BJ (cell line): Measurements from ENCODE around the gene SMIM41. TPM values are rescaled to one million over a fixed set of nuclear protein-coding genes. Genes with fewer than 3 reads are reported as not detected.
A peak's percentile ranks its signal among the peaks of the same experiment; 100 is the strongest.

Source experiments
- CTCF ChIA-PET: fragments of 350-600 bp; formaldehyde crosslinking; extraction: SDS; loops from one replicate; lab custom pipeline; 2021; ENCODE audit warnings: antibody characterized with exemption, inconsistent platforms; lab: Yijun Ruan, JAX
- POLR2A ChIA-PET: fragments of 300-600 bp; sonication (Branson Sonifier 250); formaldehyde crosslinking; extraction: SDS; loops from one replicate; lab custom pipeline; 2021; ENCODE audit warnings: antibody characterized with exemption; lab: Charles Lee
- DNase-seq: peaks from one replicate; pipeline ENCODE4 v3.0.0-alpha.2; 2011; ENCODE audit warnings: low read depth
- H3K27me3 ChIP-seq: 2 replicates; pipeline ENCODE4 v1.6.0; 2011; ENCODE audit warnings: low read length; ENCODE audit not compliant: control insufficient read depth, insufficient read depth
- H3K36me3 ChIP-seq: 2 replicates; pipeline ENCODE4 v1.5.1; 2011; ENCODE audit warnings: low read length; ENCODE audit not compliant: control insufficient read depth, insufficient read depth
- H3K4me3 ChIP-seq: 2 replicates; pipeline ENCODE4 v1.5.1; 2011; ENCODE audit warnings: low read depth, mild to moderate bottlenecking, control low read depth, low read length
- CTCF ChIP-seq: IDR thresholded peaks from 2 replicates; pipeline ENCODE4 v1.5.1; 2011; ENCODE audit warnings: low read depth, mild to moderate bottlenecking, control low read depth, inconsistent platforms, low read length, moderate library complexity; ENCODE audit not compliant: insufficient read depth
- polyA plus RNA-seq: library from polyadenylated mRNA; depleted of rRNA; stranded (reverse); fragments of >200 nt; gene quantifications from 2 replicates; pipeline ENCODE4 v1.2.3, GENCODE V29; 2011

SMIM41 gene
- polyA plus RNA-seq, 1 experiment = not detected

GRCh38 chr12:52082988-52083637 lies 3.6 kb downstream of the SMIM41 start:
- TF ChIP-seq CTCF = peak; percentile 99
- H3K4me3 ChIP-seq = no peak overlapping the region
- ChIA-PET CTCF (interaction anchor here (0.6 to 25.8 kb wide), 39 partner anchors 8 to 799 kb away, joined by 3 to 974 read pairs (median 5); partner anchors contain the start of genes ATG101, NR4A1 and TAMALIN), POLR2A (interaction anchor here (1.1 kb wide), 1 partner anchor 57 kb away, joined by 7 read pairs; no protein-coding TSS in a partner anchor)
- DNase-seq = no peak
- no peaks in the 10 kb centered on the region for H3K27me3 ChIP-seq
- peaks cover 1% of the 10 kb centered on the region; the same call in 1 of the 2 replicates for H3K36me3 ChIP-seq

GRCh38 chr12:52083638-52083996 lies 4.1 kb downstream of the SMIM41 start:
- H3K27me3 ChIP-seq = peaks cover 2% of the 10 kb centered on the region; the same call in 1 of the 2 replicates
- ChIA-PET POLR2A (interaction anchor here (1.1 kb wide), 1 partner anchor 58 kb away, joined by 7 read pairs; no protein-coding TSS in a partner anchor), CTCF (interaction anchor here (0.7 to 25.8 kb wide), 23 partner anchors 8 to 799 kb away, joined by 3 to 974 read pairs (median 8); partner anchors contain the start of genes ATG101, NR4A1 and TAMALIN)
- no peaks in the 10 kb centered on the region for H3K36me3 ChIP-seq
- H3K4me3 ChIP-seq = no peak overlapping the region
- DNase-seq = no peak
- TF ChIP-seq CTCF = no peak

- peaks cover 2% of the 10 kb centered on the region; the same call in 1 of the 2 replicates for H3K27me3 ChIP-seq
- POLR2A ChIA-PET = no interaction called here
- H3K36me3 ChIP-seq = no peaks in the 10 kb centered on the region
- no peak for TF ChIP-seq CTCF
- DNase-seq = no peak
- H3K4me3 ChIP-seq = no peak overlapping the region
- CTCF ChIA-PET = interaction anchor here (0.6 to 25.8 kb wide), 8 partner anchors 10 to 542 kb away, joined by 3 to 974 read pairs (median 6); no protein-coding TSS in a partner anchor
Measured at GRCh38 chr12:52084491-52085231, 5.2 kb downstream of the SMIM41 start.

GRCh38 chr12:52085682-52086180 lies 6.2 kb downstream of the SMIM41 start:
- Histone ChIP-seq H3K27me3 (peaks cover 5% of the 10 kb centered on the region; the same call in 1 of the 2 replicates), H3K36me3 (no peaks in the 10 kb centered on the region), H3K4me3 (no peak overlapping the region)
- CTCF ChIA-PET = interaction anchor here (0.8 to 25.8 kb wide), 6 partner anchors 9 to 93 kb away, joined by 3 to 974 read pairs (median 5); no protein-coding TSS in a partner anchor
- no peak for DNase-seq
- TF ChIP-seq CTCF = no peak
- POLR2A ChIA-PET = no interaction called here

GRCh38 chr12:52086366-52086765 lies 6.9 kb downstream of the SMIM41 start:
- Histone ChIP-seq H3K4me3 (no peak overlapping the region), H3K36me3 (no peaks in the 10 kb centered on the region), H3K27me3 (peaks cover 6% of the 10 kb centered on the region; the same call in 1 of the 2 replicates)
- TF ChIP-seq CTCF = no peak
- DNase-seq = no peak
- POLR2A ChIA-PET = no interaction called here
- CTCF ChIA-PET = interaction anchor here (1.2 to 25.8 kb wide), 4 partner anchors 35 to 93 kb away, joined by 4 to 974 read pairs (median 8); no protein-coding TSS in a partner anchor
